Measurements from ENCODE around the gene KNG1.
"Not testable (repeated sequence)": the region's sequence is repeated elsewhere in the genome, so short reads cannot be mapped to it uniquely, and the experiment has no call there.

The KNG1 gene

DNA sequence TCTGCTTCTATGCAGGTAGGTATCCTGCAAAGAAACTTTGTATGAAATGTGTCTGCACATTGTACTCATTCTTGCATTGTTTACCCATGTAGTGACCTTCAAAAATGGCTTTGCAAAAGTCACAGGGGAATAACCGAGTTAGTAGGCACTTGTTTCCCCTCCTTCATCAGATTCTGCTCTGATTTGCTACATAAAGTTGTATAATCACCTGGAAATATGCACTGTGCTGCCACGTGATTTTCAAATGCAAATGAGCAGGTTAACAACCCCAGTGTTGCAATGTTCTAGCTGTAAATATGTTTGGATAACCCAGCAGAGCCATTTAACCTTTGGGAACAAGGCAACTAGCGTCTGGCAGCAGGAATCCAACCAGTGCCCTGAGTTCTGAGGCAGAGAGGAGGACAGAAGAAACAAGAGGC is at the start of gene KNG1:
Gene KNG1, plus strand, starts transcription at position 321 of the 419 bp plus-strand sequence. CDS start 184 bp downstream, outside the sequence.
- no peak for DNase-seq (ENCODE audit: low spot score)

DNA sequence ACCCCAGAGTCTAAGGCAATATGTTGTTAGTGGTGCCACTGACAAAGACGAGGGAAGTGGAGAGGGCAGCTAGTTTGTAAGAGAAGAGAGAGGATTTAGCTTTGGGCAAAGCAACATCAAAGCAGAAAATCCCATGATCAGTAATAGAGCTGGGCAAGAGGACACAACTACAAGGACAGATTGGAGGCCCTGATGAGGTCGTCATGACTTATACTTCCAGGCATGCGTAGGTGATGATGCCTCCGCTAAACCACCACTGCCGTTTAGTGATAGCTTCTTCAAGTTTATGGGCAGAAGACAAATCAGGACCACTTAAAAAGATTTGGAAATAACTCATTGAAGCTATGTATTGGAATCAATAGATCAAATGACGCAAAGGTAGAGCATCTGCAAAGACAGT is 48.7 kb upstream of the KNG1 start:
- DNase-seq (ENCODE audit: low spot score), result no peak

DNA sequence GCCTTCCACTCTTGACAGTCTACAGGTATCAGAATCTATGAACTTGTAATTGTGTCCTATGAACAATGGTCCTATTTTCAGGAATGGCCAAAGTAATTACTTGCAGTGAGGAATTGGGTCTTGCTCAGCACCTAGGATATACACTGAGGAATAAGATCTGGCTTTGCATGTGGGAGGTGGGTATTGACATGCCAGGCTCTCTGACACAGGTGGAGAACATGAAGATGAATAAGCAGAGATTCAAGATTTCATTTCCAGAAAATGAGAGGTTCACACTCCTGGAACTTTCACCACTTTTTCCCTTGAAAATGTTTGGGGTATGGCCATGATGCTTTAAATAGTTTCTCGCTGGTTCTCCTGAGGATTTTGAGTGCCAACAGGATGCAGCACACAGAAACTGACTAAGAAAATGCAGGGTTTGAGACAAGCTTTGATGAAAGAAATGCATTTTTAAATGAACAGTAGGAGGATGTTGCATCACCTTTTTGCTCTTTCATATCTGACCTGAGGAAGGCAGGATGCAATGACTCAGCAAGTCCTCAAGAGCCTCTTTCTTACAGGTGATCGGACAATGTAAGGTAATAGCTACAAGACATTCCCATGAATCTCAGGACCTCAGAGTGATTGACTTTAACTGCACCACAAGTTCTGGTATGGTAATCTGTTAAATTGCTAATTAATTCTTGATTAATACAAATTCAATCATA is 47.6 kb upstream of the KNG1 start:
- peak; percentile 18 for DNase-seq (ENCODE audit: low spot score)

- DNase-seq (ENCODE audit: low spot score), result no peak
These were observed 47.0 kb upstream of the KNG1 start for GRCh38 chr3:186670155-186670554.

DNA sequence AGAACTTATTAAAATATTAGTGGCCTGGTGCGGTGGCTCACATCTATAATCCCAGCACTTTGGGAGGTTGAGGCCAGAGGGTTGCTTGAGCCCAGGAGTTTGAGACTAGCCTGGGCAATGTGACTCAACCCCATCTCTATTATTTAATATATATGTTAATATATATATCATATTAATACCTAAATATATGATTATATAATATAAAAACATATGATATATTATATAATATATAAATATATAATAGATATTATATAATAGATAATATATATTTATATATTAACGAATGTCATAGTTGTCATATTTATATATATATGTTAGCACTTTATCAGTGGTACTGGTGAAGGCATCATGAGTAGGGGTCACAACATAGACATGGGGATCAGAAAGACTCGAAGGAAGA is 46.1 kb upstream of the KNG1 start:
- no peak for DNase-seq (ENCODE audit: low spot score)

DNA sequence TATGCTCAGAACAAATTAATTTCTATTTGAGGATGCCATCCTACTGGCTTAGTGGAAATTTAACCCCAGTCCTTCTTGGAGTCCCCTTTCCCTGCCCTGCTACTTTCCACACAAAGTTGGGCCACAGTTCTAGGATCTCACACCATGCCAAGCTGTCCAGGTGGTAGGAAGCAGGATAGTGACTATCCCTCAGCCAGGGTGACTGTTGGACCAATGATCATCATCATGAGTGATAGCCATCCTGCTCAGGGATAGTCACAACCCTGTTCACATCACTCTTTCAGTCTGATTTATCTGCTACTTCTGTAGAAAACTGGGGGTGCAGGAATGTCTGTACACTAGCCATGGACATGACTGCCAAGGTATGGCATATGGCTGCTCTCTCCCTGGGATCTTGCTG is 38.6 kb upstream of the KNG1 start:
- no peak for DNase-seq (ENCODE audit: low spot score)

DNA sequence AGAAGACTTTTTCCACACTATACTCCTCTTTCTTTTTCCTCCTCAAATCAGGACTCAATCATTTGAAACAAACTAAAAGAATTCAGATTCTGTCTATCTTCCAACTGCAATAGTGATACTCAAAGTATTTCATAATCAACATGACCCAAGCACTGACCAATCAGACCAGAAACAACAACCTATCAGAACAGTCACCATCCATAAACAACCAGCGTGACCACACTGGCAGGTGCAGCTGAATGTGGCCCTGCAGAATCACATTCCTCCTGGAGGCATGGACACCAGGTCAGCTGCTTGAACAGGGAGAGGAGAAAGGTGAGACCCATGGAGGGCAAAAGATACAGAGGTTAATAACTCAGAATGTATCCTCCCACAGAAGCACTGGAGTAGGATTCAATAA is 38.0 kb upstream of the KNG1 start:
- DNase-seq (ENCODE audit: low spot score), result no peak

GRCh38 chr3:186680869-186681268 is 36.3 kb upstream of the KNG1 start:
- DNase-seq (ENCODE audit: low spot score), result no peak

DNA sequence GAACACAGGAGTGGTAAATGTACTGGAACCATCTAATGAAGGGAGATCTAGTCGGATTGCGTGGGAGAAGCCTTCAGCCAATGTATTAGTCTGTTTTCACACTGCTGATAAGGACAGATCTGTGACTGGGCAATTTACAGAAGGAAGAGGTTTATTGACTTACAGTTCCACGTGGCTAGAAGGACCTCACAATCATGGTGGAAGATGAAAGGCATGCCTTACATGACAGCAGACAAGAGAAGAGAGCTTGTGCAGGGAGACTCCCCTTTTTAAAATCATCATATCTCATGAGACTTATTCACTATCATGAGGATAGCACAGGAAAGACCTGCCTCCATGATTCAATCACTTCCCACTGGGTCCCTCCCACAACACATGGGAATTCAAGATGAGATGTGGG is 34.3 kb upstream of the KNG1 start:
- DNase-seq (ENCODE audit: low spot score), result no peak

DNA sequence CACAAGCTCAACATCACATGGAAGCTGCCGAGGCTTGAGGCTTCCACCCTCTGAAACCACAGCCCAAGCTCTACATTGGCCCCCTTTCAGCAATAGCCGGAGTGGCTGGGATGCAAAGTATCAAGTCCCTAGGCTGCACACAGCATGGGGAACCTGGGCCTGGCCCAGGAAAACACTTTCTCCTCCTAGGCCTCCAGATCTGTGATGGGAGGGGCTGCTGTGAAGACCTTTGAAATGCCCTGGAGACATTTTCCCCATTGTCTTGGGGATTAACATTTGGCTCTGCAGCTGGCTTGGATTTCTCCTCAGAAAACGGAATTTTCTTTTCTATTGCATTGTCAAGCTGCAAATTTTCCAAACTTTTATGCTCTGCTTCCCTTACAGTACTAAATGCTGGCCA is 33.2 kb upstream of the KNG1 start:
- DNase-seq (ENCODE audit: low spot score), result no peak

DNA sequence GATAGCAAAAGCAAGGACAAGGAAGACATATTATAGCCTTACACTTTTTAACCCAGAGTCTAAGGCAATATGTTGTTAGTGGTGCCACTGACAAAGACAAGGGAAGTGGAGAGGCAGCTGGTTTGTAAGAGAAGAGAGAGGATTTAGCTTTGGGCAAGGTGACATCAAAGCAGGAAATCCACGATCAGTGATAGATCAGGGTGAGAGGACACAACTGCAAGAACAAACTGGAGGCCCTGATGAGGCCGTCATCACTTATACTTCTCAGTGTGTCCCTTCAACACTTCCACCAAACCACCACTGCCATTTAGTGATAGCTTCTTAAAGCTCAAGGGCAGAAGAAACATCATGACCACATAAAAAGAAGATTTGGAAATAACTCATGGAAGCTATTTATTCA is 30.7 kb upstream of the KNG1 start:
- not testable (repeated sequence) for DNase-seq (ENCODE audit: low spot score)

GRCh38 chr3:186687120-186687651 is 30.0 kb upstream of the KNG1 start:
- no peak for DNase-seq (ENCODE audit: low spot score)

DNA sequence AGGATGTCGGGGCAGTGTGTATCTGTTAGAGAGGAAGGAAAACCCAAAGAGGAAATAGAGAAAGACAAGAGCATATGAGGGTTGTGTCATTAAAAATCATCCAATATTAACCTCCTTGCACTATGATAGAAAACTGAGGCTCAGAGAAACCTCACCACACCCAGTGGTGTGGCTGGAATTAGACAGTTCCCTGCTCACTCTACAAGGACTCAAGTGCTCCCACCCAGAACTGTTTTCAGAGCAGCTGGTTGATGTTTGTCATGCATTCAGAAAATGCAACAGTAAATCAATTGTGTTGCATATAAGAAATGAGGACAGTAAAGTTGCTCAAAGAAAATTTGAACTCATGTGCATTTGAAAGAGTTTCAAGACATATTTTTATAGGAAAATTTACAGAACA is 26.9 kb upstream of the KNG1 start:
- not testable (repeated sequence) for DNase-seq (ENCODE audit: low spot score)

DNA sequence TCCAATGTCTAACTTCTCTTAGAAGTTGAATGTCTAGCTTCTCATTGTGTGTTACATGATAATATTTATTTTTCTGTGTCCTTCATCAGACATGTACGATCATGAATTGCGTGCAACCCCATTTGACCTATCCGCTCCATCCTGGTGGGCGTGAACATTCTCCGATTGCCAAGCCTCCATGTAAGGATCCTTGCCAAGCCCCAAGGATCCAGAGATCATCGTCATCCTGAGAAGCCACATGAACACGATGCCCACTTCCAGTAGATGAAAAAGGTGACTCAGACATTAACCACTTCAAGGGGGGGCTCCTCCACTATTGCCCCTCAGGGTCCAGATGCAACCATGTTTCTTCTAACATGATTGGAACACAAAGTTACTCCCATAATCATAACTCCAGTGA is 25.5 kb upstream of the KNG1 start:
- DNase-seq (ENCODE audit: low spot score), result no peak

GRCh38 chr3:186693843-186694242 is 23.3 kb upstream of the KNG1 start:
- no peak for DNase-seq (ENCODE audit: low spot score)

DNA sequence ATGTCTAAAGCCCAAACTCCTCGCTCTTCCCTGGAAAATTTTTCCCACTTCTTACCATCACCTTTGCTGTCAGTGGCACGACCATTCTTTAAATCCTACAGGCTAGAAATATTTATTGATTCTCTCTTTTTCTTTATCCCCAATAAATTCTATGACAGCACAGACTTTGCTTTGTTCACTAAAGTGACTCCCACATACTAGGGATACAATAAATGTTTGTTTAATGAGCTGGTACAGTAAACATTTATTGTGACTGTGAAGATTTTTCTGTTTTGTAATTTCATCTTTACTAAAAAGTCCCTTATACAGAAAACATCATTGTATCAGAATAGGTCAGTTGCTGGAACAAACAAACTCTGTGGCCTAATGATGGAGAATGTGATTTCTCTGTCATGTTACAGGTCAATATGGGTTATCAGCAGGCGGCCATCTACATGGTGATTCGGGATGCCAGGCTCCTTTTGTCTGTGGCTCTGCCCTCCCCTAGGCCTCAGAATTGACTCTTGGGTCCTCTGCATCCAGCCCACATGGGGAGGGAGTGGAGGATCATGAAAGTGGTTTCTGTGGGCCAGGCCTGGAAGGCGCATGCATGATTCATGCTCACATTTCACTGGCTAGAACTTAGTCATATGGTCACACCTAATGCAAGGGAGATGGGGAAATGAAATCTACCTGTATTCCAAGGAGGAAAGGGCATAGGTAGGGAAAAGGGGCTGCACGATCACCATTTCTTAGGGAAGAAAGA is 22.7 kb upstream of the KNG1 start:
- DNase-seq (ENCODE audit: low spot score), result no peak

- DNase-seq (ENCODE audit: low spot score), result no peak
These were observed 20.6 kb upstream of the KNG1 start for GRCh38 chr3:186696522-186696921.

GRCh38 chr3:186697510-186697909 is 19.6 kb upstream of the KNG1 start:
- DNase-seq (ENCODE audit: low spot score), result no peak

DNA sequence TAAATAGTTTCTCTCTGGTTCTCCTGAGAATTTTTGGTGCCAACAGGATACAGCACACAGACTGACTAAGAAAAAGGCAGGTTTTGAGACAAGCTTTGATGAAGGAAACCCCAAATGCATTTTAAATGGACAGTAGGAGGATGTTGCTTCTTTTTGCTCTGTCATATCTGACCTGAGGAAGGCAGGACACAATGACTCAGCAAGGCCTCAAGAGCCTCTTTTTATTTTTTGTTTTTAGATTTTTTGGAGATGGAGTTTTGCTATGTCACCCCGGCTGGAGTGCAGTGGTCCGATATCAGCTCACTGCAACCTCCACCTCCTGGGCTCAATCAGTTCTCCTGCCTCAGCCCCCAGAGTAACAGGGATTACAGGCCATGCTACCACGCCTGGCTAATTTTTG is 16.9 kb upstream of the KNG1 start:
- DNase-seq (ENCODE audit: low spot score), result no peak

- DNase-seq (ENCODE audit: low spot score), result not testable (repeated sequence)
These were observed 14.7 kb upstream of the KNG1 start for GRCh38 chr3:186702451-186702850.

- DNase-seq (ENCODE audit: low spot score), result no peak
These were observed 11.0 kb upstream of the KNG1 start for GRCh38 chr3:186705882-186706780.

DNA sequence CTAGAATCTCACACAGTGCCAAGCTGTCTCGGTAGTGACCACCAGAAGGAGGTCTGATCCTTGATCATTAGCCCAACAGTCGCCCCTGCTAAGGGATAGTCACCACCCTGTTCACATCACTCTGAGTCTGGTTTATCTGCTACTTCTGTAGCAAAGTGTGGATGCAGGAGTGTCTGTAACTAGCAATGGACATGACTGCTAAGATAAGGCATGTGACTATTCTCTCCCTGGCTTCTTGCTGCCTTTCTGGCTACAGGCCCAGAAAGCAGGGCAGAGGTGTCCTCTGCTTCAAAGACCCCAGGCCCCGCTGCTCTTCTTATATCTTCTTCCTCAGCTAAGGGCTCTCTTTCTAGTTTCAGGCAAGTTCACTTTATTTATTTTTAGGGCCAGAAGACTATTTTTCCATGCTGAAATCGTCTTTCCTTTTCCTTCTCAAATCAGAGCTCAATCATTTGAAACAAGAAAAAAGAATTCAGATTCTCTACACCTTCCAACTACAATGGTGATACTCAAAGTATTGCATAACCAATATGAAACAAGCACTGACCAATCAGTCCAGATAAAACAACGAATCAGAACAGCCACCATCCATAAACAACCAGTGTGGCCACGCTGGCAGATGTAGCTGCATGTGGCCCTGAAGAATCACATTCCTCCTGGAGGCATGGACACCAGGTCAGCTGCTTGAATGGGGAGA is 8.0 kb upstream of the KNG1 start:
- DNase-seq (ENCODE audit: low spot score), result no peak

All from LoVo (cell line).